IMR-90 (cell line): ENCODE measurements around the gene KCNJ6. TPM values are rescaled to one million over a fixed set of nuclear protein-coding genes. Genes with fewer than 3 reads are reported as not detected.

Experiments used
- ATAC-seq: fragments of 200-7000 bp; cut with Tn5 transposase; 2 replicates; pipeline ENCODE4 v1.9.1; 2020; ENCODE audit warnings: low read depth, mild to moderate bottlenecking, moderate library complexity
- BruUV-seq: library from RNA; stranded (reverse); fragments of 400-500 nt; replicated peaks from 2 replicates; lab custom pipeline; 2021; lab: Mats Ljungman, UMichigan
- CTCF ChIA-PET: fragments of 300-600 bp; formaldehyde crosslinking; extraction: SDS; loops from one replicate; lab custom pipeline; 2021; ENCODE audit warnings: antibody characterized with exemption; lab: Yijun Ruan, JAX
- POLR2A ChIA-PET: fragments of 300-600 bp; sonication (Branson Sonifier 250); formaldehyde crosslinking; loops from one replicate; lab custom pipeline; 2022; ENCODE audit warnings: antibody characterized with exemption; ENCODE audit not compliant: unreplicated experiment; lab: Charles Lee
- DNase-seq: peaks from one replicate; pipeline ENCODE4 v3.0.0; 2013
- H2AFZ ChIP-seq: replicated peaks from 2 replicates; pipeline ENCODE3; 2013; ENCODE audit warnings: low read length, mild to moderate bottlenecking; ENCODE audit not compliant: poor library complexity
- H2AK5ac ChIP-seq: 2 replicates; pipeline ENCODE4 v1.6.1; 2013; ENCODE audit warnings: low read depth, low read length, inconsistent platforms
- H2AK9ac ChIP-seq: replicated peaks from 2 replicates; pipeline ENCODE3; 2013; ENCODE audit warnings: mild to moderate bottlenecking, low read depth, low read length, moderate library complexity; ENCODE audit not compliant: poor library complexity
- H2BK120ac ChIP-seq: 2 replicates; pipeline ENCODE4 v1.6.1; 2013; ENCODE audit warnings: low read depth, low read length, inconsistent platforms
- H2BK15ac ChIP-seq: 3 replicates; pipeline ENCODE4 v1.6.1; 2013; ENCODE audit warnings: low read depth, low read length, inconsistent platforms
- H2BK20ac ChIP-seq: 2 replicates; pipeline ENCODE4 v1.6.1; 2013; ENCODE audit warnings: low read depth, mild to moderate bottlenecking, inconsistent platforms, low read length, moderate library complexity
- H2BK5ac ChIP-seq: 2 replicates; pipeline ENCODE4 v1.6.1; 2013; ENCODE audit warnings: mild to moderate bottlenecking, low read depth, low read length, inconsistent platforms; ENCODE audit not compliant: poor library complexity, severe bottlenecking
- H3K14ac ChIP-seq: replicated peaks from 2 replicates; pipeline ENCODE4 v1.6.1; 2013; ENCODE audit warnings: low read depth, low read length, inconsistent platforms
- H3K18ac ChIP-seq: 2 replicates; pipeline ENCODE4 v1.6.1; 2013; ENCODE audit warnings: low read depth, low read length, control low read depth
- H3K23ac ChIP-seq: 2 replicates; pipeline ENCODE4 v1.6.1; 2013; ENCODE audit warnings: low read depth, low read length, inconsistent platforms
- H3K27ac ChIP-seq: 2 replicates; pipeline ENCODE4 v1.5.1; 2013; ENCODE audit warnings: mild to moderate bottlenecking, control low read depth, low read length; ENCODE audit not compliant: insufficient read depth
- H3K27me3 ChIP-seq: 2 replicates; pipeline ENCODE4 v1.6.1; 2013; ENCODE audit warnings: low read length; ENCODE audit not compliant: control insufficient read depth, insufficient read depth
- H3K36me3 ChIP-seq: 2 replicates; pipeline ENCODE4 v1.6.1; 2013; ENCODE audit warnings: low read length, mixed read lengths; ENCODE audit not compliant: control insufficient read depth, insufficient read depth
- H3K4ac ChIP-seq: 2 replicates; pipeline ENCODE4 v1.6.1; 2013; ENCODE audit warnings: low read depth, low read length, inconsistent platforms
- H3K4me1 ChIP-seq: 2 replicates; pipeline ENCODE4 v1.6.1; 2013; ENCODE audit warnings: low read length, mixed read lengths; ENCODE audit not compliant: control insufficient read depth, insufficient read depth
- H3K4me2 ChIP-seq: 2 replicates; pipeline ENCODE4 v1.6.1; 2013; ENCODE audit warnings: low read depth, mild to moderate bottlenecking, control low read depth, low read length, moderate library complexity
- H3K4me3 ChIP-seq: 2 replicates; pipeline ENCODE4 v1.5.1; 2013; ENCODE audit warnings: low read depth, mild to moderate bottlenecking, control low read depth, low read length, moderate library complexity; ENCODE audit not compliant: insufficient read depth
- H3K56ac ChIP-seq: 2 replicates; pipeline ENCODE4 v1.6.1; 2013; ENCODE audit warnings: low read length, inconsistent platforms; ENCODE audit not compliant: insufficient read depth; ENCODE audit errors: extremely low read depth
- H3K79me1 ChIP-seq, 2 experiments: 2 replicates each; pipeline ENCODE4 v1.6.1; 2013; ENCODE audit warnings: low read length in 2 of 2, inconsistent platforms in 1 of 2, low read depth in 1 of 2
- H3K9ac ChIP-seq: 2 replicates; pipeline ENCODE4 v1.6.1; 2013; ENCODE audit warnings: low read depth, low read length, control low read depth
- H3K9me1 ChIP-seq: 2 replicates; pipeline ENCODE4 v1.6.1; 2013; ENCODE audit warnings: low read length, inconsistent platforms; ENCODE audit not compliant: insufficient read depth
- H3K9me3 ChIP-seq: 2 replicates; pipeline ENCODE4 v1.6.1; 2013; ENCODE audit warnings: low read length; ENCODE audit not compliant: control insufficient read depth, insufficient read depth
- H4K20me1 ChIP-seq: 2 replicates; pipeline ENCODE4 v1.6.1; 2013; ENCODE audit warnings: low read length, inconsistent platforms; ENCODE audit not compliant: insufficient read depth
- H4K5ac ChIP-seq: 2 replicates; pipeline ENCODE4 v1.6.1; 2013; ENCODE audit warnings: mild to moderate bottlenecking, low read depth, low read length, control low read depth
- H4K8ac ChIP-seq, 2 experiments: 2 replicates each; pipeline ENCODE4 v1.6.1; 2013; ENCODE audit warnings: low read depth in 2 of 2, low read length in 2 of 2, control low read depth in 1 of 2, inconsistent platforms in 1 of 2
- H4K91ac ChIP-seq: 2 replicates; pipeline ENCODE4 v1.6.1; 2013; ENCODE audit warnings: low read depth, low read length, inconsistent platforms; ENCODE audit not compliant: insufficient read depth
- BHLHE40 ChIP-seq: fragments of 150-350 bp; IDR thresholded peaks from 2 replicates; pipeline ENCODE4 v1.6.1; 2016; ENCODE audit warnings: mild to moderate bottlenecking, low read depth, low read length
- CEBPB ChIP-seq: IDR thresholded peaks from 2 replicates; pipeline ENCODE4 v1.6.1; 2012; ENCODE audit warnings: low read depth, low read length, improper control_type of control experiment
- CHD1 ChIP-seq: IDR thresholded peaks from 2 replicates; pipeline ENCODE4 v1.6.1; 2012; ENCODE audit warnings: low read depth, low read length, improper control_type of control experiment
- ELK1 ChIP-seq: fragments of 150-350 bp; IDR thresholded peaks from 2 replicates; pipeline ENCODE4 v1.6.1; 2016; ENCODE audit warnings: low read depth, mild to moderate bottlenecking, low read length, moderate library complexity, borderline replicate concordance
- MAFK ChIP-seq: IDR thresholded peaks from 2 replicates; pipeline ENCODE4 v1.6.1; 2012; ENCODE audit warnings: low read depth, low read length, improper control_type of control experiment
- MAZ ChIP-seq: IDR thresholded peaks from 2 replicates; pipeline ENCODE4 v1.6.1; 2012; ENCODE audit warnings: low read depth, mild to moderate bottlenecking, low read length, improper control_type of control experiment, moderate library complexity, borderline replicate concordance
- MXI1 ChIP-seq: IDR thresholded peaks from 2 replicates; pipeline ENCODE4 v1.6.1; 2012; ENCODE audit warnings: low read depth, mild to moderate bottlenecking, low read length, moderate library complexity, borderline replicate concordance
- NFE2L2 ChIP-seq: fragments of 150-350 bp; IDR thresholded peaks from 2 replicates; pipeline ENCODE4 v1.6.1; 2016; ENCODE audit warnings: low read depth, mild to moderate bottlenecking, low read length
- RAD21 ChIP-seq: IDR thresholded peaks from 2 replicates; pipeline ENCODE4 v1.6.1; 2012; ENCODE audit warnings: low read length, improper control_type of control experiment
- RCOR1 ChIP-seq: IDR thresholded peaks from 2 replicates; pipeline ENCODE4 v1.6.1; 2012; ENCODE audit warnings: mild to moderate bottlenecking, low read length, improper control_type of control experiment; ENCODE audit not compliant: insufficient replicate concordance
- RFX5 ChIP-seq: IDR thresholded peaks from 2 replicates; pipeline ENCODE4 v1.8.0; 2012; ENCODE audit warnings: low read depth, mild to moderate bottlenecking, low read length, moderate library complexity
- SMC3 ChIP-seq: fragments of 150-350 bp; IDR thresholded peaks from 2 replicates; pipeline ENCODE4 v1.6.1; 2016; ENCODE audit warnings: low read depth, mild to moderate bottlenecking, antibody characterized with exemption, low read length, moderate library complexity
- whole genome bisulfite sequencing, 2 experiments: methylation state at CpG; one replicate each; pipeline versions ENCODE4 v1.1.5 to v1.1.7; 2013; ENCODE audit warnings: missing lambda C conversion rate in 2 of 2; ENCODE audit not compliant: insufficient read length in 1 of 2; ENCODE audit errors: extremely low coverage in 2 of 2; 5-methylcytosine and 5-hydroxymethylcytosine counted together
- dilution Hi-C: fragments of 300-500 bp; cut with HindIII; formaldehyde crosslinking; loops from one replicate; pipeline ENCODE4 v1.14.3; 2018; ENCODE audit warnings: low sequenced_read_pairs; ENCODE audit not compliant: unreplicated experiment
- in situ Hi-C: fragments of 300-500 bp; cut with MboI; formaldehyde crosslinking; loops from 3 replicates; pipeline ENCODE4 v1.14.3; 2019; ENCODE audit warnings: low sequenced_read_pairs, inconsistent platforms, mixed read lengths
- intact Hi-C: fragments of 100-400 bp; cut with micrococcal nuclease; formaldehyde crosslinking; loops from 2 replicates; pipeline ENCODE4 v1.10.0; 2022
- polyA plus RNA-seq, 3 experiments: library from polyadenylated mRNA; depleted of rRNA; stranded (reverse); fragments of >200 nt; gene quantifications; 2 replicates each; pipeline ENCODE4 v1.2.3, GENCODE V29; 2012; ENCODE audit warnings: low replicate concordance in 1 of 3
- total RNA-seq: library from RNA; depleted of rRNA; stranded (reverse); fragments of >200 nt; gene quantifications from 2 replicates; pipeline ENCODE4 v1.2.3, GENCODE V29; 2012

Gene KCNJ6
- total and polyA plus RNA-seq, 2 of the 4 experiments (the other 2 are of a cell fraction): under 0.01 to 0.02 TPM

GRCh38 chr21:37748351-37748750, 167.9 kb downstream of the KCNJ6 start:
- intact Hi-C loops: no loop called here
- ATAC-seq: no peak

More at GRCh38 chr21:37748351-37748750, 167.9 kb downstream of the KCNJ6 start:
- Histone ChIP-seq H3K27ac (no peak overlapping the region), H3K4me3 (no peak overlapping the region), H3K14ac (no peak overlapping the region), H2BK20ac (no peak overlapping the region), H3K9me1 (no peaks in the 10 kb centered on the region), H2AK5ac (no peak overlapping the region), H3K36me3 (no peaks in the 10 kb centered on the region), H2BK15ac (no peak overlapping the region), H4K8ac (no peak overlapping the region), H3K27me3 (peaks cover 42% of the 10 kb centered on the region), H3K4ac (no peak overlapping the region), H2AFZ (no peak overlapping the region), H3K4me1 (peaks cover 2% of the 10 kb centered on the region), H3K79me1 (no peaks in the 10 kb centered on the region), H2BK120ac (no peak overlapping the region), H2BK5ac (no peak overlapping the region), H3K9ac (no peak overlapping the region), H3K4me2 (no peak overlapping the region), H4K91ac (no peak overlapping the region), H3K23ac (no peak overlapping the region), H3K9me3 (no peaks in the 10 kb centered on the region), H3K18ac (no peak overlapping the region), H3K56ac (no peak overlapping the region), H4K5ac (no peak overlapping the region), H2AK9ac (no peak overlapping the region), H4K20me1 (no peaks in the 10 kb centered on the region)
- in situ Hi-C loops: no loop called here
- ChIA-PET POLR2A (no interaction called here), CTCF (interaction anchor here (1.1 kb wide), 1 partner anchor 379 kb away, joined by 3 read pairs; no protein-coding TSS in a partner anchor)
- TF ChIP-seq MXI1 (no peak), BHLHE40 (no peak), SMC3 (no peak), RAD21 (no peak), NFE2L2 (no peak), MAZ (no peak), RFX5 (no peak), RCOR1 (no peak), CHD1 (no peak), MAFK (no peak), ELK1 (no peak), CEBPB (no peak)
- DNase-seq: no peak
- 100% methylated on average over 1 of the region's 3 CpGs; no CpG with 5 or more reads in 1 of the 2 experiments for WGBS, 2 experiments
- no TSS peak for BruUV-seq
- dilution Hi-C loops: no loop called here
